ENCODE data around the gene ROBO1.

ROBO1 gene

GRCh38 chr3:78963771-78964170 is 804.0 kb downstream of the ROBO1 start:
- no peak for DNase-seq

- DNase-seq, result no peak
These were observed 810.3 kb downstream of the ROBO1 start for GRCh38 chr3:78957456-78957855.

- DNase-seq, result no peak
These were observed 816.4 kb downstream of the ROBO1 start for GRCh38 chr3:78951342-78951945.

- DNase-seq, result no peak
These were observed 826.2 kb downstream of the ROBO1 start for GRCh38 chr3:78941587-78941986.

DNA sequence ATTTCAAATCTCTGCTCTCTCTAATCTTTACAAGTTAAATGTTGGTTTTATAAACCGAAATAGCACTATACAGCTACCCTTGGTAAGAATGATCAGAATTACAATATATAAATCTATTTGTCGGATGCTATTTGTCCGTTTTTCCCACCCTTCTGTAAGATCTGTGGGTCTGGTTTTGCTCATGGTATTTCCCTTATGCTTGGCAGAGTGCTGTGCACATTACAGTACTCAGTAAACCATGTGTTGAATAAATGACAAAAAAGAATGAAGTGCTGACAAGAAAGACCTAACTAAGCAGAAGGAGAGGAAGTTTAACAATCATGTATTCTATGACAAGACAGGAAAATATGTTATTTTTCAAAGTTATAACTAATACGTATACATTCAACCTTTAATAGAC is 827.2 kb downstream of the ROBO1 start:
- DNase-seq, result no peak

DNA sequence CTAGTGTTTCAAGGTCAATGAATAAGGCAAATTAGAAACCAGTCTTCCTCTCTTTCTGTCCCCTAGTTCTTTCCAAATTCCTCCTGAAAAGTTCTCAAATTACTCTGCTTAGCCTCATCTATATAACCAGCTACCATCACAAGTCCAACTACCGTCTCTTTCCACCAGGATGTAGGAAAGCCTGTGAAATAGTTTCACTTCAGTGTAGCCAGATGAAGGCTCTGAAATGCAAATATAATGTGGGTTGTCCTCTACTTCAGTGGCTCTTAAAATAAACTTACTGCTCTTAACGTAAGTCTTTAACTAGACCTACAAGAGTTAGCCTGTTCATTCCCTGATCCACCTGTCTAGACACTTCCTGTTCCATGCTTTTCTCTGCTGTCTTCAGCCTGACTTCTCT is 827.7 kb downstream of the ROBO1 start:
- no peak for DNase-seq

- no peak for DNase-seq
These were observed 830.3 kb downstream of the ROBO1 start for GRCh38 chr3:78937475-78937874.

GRCh38 chr3:78927759-78928158 is 840.0 kb downstream of the ROBO1 start:
- DNase-seq, result no peak

DNA sequence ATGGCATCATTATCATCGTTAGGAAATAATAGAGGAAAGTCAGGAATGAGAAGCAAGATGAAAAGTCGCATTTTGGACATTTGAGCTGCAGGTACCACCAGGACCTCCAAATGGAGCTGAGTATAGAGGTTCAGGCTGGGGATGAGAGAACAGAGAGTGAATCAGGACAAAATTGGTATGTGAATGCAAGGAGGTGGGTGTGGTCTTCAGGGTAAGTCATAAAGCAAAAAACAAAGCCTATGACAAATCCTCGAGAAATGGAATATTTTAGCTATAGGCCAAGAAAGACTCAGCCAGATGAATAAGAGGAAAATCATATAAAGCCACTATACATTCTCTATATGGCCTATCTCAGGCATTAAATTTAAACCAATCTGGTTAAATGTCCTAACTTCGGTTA is 841.3 kb downstream of the ROBO1 start:
- no peak for DNase-seq

DNA sequence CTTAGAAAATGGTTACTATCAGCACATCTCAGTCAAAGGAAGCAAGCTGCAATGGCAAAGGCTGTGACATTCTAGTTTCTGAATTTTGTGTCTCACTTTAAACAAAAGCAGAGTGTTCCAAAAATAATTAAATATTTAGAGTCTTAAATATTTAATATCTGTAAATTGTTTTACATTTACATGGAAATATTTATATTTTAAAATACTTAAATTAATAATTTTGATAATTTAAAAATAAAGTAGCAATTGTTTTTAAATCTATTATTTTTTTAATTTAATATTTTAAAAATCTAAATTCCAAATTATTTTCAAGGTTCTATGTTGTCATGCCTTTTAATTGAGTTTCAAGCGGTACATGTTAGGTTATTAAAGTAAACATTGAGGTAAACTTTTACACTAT is 843.1 kb downstream of the ROBO1 start:
- no peak for DNase-seq

GRCh38 chr3:78919021-78919755 is 848.6 kb downstream of the ROBO1 start:
- no peak for DNase-seq

DNA sequence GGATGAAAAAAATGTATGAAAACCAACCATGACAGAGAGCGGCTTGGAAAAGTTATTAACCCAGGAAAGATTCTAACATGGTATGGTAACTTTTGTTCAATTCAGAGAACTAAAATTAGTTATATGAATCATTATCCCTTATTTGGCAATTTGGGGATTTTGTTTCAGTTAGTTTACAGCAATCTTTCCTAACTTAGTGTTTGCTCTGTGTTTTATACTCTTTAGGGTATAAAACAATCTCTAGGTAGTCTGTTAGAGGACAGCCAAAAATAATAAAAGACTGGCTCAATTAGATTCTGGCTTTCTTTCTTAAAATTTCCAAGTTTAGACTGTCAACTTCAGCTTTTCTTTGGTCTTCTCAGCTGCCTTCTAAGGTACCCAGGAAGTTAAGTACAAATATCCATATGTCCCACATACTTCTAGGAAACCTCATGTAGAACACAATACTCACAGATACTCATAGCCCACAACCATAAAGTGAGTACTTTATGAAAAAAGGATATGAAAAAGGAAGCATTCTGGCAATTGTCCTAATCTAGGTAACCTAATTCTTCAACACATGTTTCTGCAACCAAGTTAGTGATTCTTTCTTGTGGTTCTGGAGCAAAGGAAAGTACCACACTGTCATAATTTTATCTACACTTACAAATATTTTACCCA is 849.3 kb downstream of the ROBO1 start:
- no peak for DNase-seq

DNA sequence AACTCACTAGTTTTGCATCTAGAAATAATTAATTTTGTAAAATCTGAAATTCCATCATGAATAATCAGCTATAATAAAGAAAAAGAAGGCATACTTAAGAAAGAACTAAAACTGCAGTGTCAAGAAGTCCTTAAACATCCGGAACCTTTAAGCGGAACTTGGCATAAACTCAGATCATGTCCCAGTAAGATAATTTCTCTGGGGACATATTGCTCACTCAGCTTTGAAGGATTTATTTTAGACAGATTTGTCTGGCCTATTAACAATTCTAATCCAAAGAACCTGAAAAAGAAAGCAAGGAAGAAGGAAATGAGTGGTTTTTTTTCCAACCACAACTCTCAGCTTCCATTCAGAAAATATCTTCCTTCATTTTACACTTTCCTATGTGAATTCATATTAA is 850.3 kb downstream of the ROBO1 start:
- DNase-seq, result no peak

DNA sequence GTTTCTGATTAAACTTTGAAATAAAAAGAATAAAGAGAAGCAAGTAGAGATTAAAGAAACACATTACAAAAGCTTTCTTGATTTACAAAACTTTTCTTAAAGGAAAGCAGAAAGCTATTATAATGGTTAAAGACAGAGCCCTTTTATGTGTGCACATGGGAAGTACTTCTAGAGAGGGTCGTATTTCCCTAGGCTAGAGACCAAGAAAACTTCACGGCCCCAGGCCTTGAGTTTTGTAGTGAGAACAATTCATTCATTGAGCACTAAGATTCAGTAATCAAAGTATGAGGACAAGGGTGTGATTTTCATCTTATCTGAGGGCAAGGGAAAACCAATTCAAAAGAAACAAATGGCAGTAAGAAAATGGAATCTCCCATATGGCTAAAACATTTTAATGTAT is 854.1 kb downstream of the ROBO1 start:
- no peak for DNase-seq

DNA sequence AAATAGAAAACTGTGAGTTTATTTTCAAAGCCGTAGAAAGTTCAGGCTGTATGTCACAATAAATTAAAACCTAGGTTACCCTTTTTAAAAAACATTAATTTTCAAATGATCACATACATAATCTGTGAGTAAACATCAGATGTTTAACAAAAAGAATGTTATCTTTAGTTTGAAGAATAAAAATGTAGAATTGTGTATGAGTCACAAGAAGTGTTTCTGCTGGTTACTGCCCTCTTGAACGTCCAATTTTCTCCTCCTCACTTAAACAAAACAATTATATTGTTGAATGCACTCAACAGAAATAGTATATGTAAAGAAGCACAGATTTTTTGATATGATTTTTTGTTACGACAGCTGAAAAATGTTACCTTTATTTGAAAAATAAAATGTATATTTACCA is 855.1 kb downstream of the ROBO1 start:
- no peak for DNase-seq

DNA sequence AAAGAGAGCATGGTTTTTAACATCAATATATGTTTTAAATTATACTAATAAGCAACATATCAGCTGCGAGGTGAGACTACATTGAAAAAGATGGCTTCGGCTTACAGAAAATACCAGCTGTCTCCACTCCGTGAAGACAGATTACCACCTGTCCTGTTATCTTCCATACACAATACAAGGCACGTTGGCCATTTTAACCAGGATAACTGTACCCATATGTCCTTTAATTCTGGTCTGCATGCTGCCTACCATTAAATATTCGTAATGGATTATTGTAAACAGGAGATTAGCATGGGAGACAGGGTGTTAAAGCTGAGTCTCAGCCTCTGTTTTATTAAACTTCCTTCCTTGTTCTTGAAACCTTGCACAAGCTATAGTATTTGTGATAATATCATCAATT is 855.5 kb downstream of the ROBO1 start:
- no peak for DNase-seq

DNA sequence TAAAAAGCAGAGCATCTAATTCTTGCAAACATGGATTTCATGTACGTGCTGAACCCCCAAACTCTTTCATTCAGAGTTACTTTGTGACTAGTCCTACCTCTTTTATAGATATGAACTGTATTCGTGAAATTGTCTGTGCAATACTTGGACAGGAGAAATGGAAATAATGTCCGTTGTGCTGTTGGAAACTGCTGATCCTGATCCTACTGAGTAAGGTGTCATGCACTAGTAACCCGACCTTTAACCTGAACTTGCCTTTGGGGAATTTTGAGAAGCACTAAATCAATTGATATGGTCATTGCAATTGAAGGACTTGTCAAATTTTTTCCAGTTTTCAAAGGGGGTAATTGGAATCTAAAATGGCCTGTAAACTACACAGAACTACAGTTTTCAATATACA is 856.4 kb downstream of the ROBO1 start:
- no peak for DNase-seq

- DNase-seq, result no peak
These were observed 859.6 kb downstream of the ROBO1 start for GRCh38 chr3:78908236-78908635.

DNA sequence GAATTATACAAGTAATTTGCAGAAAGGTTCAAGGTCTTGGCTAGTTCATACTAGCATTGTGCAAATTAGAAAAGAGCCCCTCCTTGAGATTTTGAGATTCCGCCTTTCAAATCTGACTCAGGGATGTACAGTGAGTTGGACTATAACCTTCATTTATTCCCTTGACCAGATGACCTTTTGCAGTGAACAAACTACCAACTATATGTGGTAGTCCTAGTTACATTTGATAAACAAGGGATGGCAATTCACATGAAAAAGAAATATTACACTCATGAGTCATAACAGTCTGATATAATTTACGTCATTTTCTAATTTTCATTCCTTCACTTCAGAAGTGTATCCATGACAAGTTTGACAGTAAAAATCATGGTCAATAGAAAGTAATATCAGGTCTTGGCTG is 860.4 kb downstream of the ROBO1 start:
- no peak for DNase-seq

GRCh38 chr3:78906930-78907329 is 860.9 kb downstream of the ROBO1 start:
- DNase-seq, result no peak

DNA sequence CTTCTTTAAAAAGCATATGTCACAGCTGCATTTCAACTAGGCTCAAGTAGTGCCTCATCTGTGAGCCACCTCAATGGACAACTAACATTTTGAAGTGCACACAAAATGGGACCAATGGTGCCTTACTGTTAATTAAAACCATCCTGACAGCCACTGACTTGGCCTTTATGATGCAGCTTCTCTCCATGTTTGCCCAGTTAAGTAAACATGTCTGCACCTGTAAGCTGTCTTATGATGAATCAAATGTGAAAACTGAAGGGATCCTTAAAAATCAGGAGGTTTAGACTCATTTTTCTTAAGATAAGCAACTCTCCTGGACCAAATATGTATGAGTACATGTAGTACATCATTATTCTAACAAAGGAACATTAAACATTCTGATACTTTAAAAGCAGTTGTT is 861.6 kb downstream of the ROBO1 start:
- DNase-seq, result no peak

DNA sequence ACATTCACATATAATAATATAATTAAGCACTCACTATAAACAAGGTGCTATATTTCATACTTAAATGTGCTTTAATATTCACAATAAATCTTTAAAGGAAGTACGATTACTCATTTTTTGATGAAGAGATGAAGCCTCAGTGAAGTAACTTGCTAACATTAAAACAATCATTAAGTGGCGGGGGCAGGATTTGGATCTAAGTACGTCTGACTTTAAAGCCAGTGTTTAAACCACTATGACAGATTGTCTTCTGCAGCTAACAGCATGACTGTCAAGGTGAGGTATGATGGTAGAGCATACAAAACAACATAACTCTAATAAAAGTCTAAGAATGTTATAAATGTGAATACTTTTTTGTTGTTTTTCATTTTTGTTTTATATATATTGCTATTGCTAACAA is 862.1 kb downstream of the ROBO1 start:
- no peak for DNase-seq

DNA sequence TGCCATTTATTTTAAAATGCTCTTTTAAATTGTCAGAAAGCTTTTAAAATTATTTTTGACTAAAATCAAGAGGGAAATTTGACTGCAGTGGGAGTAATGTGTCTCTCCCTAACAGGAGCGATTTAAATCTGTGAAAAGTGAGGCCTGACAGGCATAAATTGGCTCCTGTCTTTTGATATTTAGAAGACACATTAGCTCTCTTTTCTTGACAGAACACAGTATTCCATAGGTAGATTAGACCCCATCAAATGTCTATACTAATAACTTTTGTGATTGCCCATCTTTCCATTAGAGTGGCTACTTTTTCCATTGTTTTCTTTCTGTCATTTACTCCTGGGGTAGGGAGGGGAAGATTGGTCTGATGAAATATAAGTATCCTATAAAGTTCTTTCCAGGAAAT is 866.3 kb downstream of the ROBO1 start:
- no peak for DNase-seq

- no peak for DNase-seq
These were observed 866.9 kb downstream of the ROBO1 start for GRCh38 chr3:78900880-78901279.

- no peak for DNase-seq
These were observed 867.4 kb downstream of the ROBO1 start for GRCh38 chr3:78900426-78900825.

All from inflammatory macrophage treated with lipopolysaccharide for 4 hours (primary cell).